AG04449 (cell line): ENCODE results near the gene CEP83.
"Not testable (repeated sequence)": the region's sequence is repeated elsewhere in the genome, so short reads cannot be mapped to it uniquely, and the experiment has no call there.

Source experiments
- CTCF ChIA-PET: fragments of 350-600 bp; formaldehyde crosslinking; extraction: SDS; loops from one replicate; lab custom pipeline; 2021; ENCODE audit warnings: antibody characterized with exemption; lab: Yijun Ruan, JAX
- POLR2A ChIA-PET: fragments of 400-600, 350-600 bp; formaldehyde crosslinking; extraction: SDS; loops from one replicate; lab custom pipeline; 2020; ENCODE audit warnings: antibody characterized with exemption, inconsistent platforms; lab: Yijun Ruan, JAX
- DNase-seq: peaks from one replicate; pipeline ENCODE4 v3.0.0-alpha.2; 2010; ENCODE audit warnings: low read depth, low spot score
- H3K4me3 ChIP-seq: 2 replicates; pipeline ENCODE4 v1.5.1; 2011; ENCODE audit warnings: low read depth, mild to moderate bottlenecking, control low read depth, low read length
- TF ChIP-seq, protein P1 (sequence below): IDR thresholded peaks from one replicate; pipeline ENCODE4 v1.5.1; 2011; ENCODE audit warnings: mild to moderate bottlenecking, moderate library complexity, low read length, control low read depth, inconsistent platforms; ENCODE audit not compliant: insufficient read depth; ENCODE audit errors: missing control alignments

The CEP83 gene

DNA sequence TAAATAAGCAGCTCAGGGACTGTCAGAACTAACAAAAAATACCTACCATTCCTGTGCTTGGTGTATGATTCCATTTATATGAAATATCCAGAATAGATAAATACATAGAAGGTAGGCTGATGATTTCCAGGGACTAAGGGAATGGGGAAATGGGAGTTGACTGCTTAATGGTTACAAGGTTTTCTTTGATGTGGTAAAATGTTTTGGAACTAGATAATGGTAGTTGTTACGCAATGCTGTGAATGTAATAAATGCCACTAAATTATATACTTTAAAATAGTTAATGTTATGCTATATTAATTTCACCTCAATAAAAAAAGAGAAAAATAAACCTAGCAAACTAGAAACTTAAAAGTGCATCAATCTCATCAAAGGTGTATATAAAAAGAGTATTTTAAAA is 41.1 kb downstream of the CEP83 start:
- TF ChIP-seq, protein P1, sequence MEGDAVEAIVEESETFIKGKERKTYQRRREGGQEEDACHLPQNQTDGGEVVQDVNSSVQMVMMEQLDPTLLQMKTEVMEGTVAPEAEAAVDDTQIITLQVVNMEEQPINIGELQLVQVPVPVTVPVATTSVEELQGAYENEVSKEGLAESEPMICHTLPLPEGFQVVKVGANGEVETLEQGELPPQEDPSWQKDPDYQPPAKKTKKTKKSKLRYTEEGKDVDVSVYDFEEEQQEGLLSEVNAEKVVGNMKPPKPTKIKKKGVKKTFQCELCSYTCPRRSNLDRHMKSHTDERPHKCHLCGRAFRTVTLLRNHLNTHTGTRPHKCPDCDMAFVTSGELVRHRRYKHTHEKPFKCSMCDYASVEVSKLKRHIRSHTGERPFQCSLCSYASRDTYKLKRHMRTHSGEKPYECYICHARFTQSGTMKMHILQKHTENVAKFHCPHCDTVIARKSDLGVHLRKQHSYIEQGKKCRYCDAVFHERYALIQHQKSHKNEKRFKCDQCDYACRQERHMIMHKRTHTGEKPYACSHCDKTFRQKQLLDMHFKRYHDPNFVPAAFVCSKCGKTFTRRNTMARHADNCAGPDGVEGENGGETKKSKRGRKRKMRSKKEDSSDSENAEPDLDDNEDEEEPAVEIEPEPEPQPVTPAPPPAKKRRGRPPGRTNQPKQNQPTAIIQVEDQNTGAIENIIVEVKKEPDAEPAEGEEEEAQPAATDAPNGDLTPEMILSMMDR: no peak
- ChIA-PET CTCF (interaction anchor here (1.2 kb wide), 1 partner anchor 47 kb away, joined by 3 read pairs; no protein-coding TSS in a partner anchor), POLR2A (no interaction called here)
- H3K4me3 ChIP-seq: no peak overlapping the region
- no peak for DNase-seq

DNA sequence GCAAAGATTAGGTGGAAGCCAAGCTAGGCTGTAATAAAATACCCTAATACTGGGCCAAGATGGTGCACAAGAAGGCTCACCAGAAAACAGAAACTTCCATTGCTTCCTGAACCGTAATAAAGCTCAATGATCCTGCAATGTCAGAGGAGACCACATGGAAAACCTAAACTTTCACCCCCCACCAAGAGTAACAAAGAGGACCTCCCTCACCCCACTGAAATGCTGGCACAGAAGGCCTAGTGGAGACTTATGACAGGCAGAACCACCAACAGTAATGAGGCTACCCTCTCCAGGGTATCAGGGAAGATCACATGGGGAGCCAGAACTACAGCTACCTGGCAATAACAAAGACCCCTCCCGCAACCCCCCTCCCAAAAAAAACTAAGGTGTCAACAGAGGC is 43.1 kb downstream of the CEP83 start:
- ChIA-PET CTCF (interaction anchor here (1.0 to 1.3 kb wide), 4 partner anchors 9 to 291 kb away, joined by 3 to 4 read pairs (median 4); no protein-coding TSS in a partner anchor), POLR2A (no interaction called here)
- DNase-seq: no peak
- TF ChIP-seq, protein P1: no peak
- H3K4me3 ChIP-seq: no peak overlapping the region

DNA sequence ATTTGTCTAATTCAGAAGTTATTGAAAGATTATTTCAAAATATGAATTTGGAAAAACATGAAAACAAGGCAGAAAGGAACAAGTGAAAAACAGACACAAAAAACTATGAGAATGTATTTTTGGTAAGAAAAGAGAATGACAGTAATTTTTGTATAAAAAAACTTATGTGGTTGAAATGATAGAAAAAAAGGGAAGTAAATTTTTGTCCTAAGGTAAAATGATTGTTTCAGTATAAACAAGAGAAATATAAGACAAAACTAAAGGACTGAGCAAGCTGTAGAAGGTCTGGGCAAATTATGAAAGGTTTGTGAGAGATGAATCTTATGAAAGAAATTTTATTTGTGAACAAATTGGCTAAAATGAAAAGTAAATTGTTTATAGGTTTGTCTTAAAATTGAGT is 44.6 kb downstream of the CEP83 start:
- POLR2A ChIA-PET: no interaction called here
- H3K4me3 ChIP-seq: no peak overlapping the region
- TF ChIP-seq, protein P1: no peak
- CTCF ChIA-PET: no interaction called here
- no peak for DNase-seq

DNA sequence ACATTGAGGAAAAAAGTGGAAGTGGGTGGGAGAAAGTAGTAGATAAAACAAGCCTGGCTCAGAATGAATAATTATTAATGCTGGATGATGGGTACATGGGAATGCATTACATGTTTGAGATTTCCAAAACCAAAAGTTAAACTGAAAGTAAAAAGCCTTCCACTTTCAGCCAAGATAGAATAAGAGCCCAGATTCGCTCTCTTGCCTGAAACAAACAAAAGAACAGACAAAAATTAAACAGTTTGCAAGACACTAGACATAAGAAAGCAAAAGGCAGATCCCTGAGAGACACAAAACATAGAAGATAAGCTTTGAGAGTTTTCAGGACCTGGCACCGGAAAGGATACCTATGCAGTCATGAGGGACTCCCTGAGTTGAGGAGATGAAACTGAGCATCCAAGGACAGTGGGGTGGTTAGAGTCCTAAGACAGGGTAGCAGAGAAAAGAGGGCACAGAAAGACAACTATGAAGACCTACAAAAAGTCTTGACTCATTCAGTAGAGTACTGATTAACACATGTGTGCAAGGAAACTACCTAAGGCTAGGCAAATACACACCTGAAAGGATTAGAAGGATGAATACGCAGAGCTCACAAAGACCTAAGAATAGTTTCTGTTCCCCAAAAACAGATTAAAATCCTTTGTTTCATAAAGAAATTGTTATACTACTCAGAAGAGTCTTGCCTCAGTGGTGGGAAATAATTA is 54.1 kb downstream of the CEP83 start:
- TF ChIP-seq, protein P1: no peak
- no peak overlapping the region for H3K4me3 ChIP-seq
- CTCF ChIA-PET: interaction anchor here (0.6 kb wide), 1 partner anchor 23 kb away, joined by 3 read pairs; no protein-coding TSS in a partner anchor
- DNase-seq: no peak
- POLR2A ChIA-PET: no interaction called here

DNA sequence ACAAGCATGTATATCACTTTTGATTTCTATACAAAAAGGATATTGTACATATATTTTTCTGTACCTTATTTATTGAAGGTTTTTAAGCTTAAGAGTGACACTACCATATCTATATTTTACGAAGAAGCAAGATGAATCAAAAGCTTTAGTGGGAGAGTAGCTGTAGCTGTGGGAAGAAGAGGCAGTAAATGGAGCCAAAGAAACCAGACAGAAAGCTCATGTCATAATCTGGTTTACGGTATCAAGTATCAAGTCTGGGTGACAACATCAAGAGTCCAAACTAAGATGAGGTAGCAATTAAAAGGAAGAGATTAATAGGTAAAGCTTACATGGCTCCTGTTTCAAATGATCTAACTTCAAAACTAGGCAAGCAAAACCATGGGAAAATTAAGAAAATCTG is 54.8 kb downstream of the CEP83 start:
- no peak overlapping the region for H3K4me3 ChIP-seq
- ChIA-PET CTCF (interaction anchor here (0.6 kb wide), 1 partner anchor 24 kb away, joined by 3 read pairs; no protein-coding TSS in a partner anchor), POLR2A (interaction anchor here (0.5 kb wide), 1 partner anchor 131 kb away, joined by 3 read pairs; no protein-coding TSS in a partner anchor)
- TF ChIP-seq, protein P1: no peak
- DNase-seq: no peak

DNA sequence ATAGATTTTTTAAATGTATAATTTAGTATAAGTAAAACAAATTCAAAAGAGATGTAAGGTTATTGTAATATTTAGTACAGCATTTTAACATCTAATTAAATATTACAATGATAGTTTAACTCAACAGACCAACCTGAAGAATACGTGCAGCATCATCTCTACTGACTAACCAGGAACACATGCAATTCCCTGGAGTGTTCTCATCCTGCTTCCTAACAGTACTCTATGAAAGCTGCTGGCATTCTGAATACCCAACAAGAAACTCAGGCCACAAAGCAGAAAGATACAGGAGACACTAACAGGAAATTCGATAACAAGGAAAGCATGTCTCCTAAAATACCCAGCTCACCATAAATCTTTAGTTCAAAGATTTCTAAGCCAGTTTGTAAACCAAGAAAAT is 58.3 kb downstream of the CEP83 start:
- CTCF ChIA-PET: no interaction called here
- H3K4me3 ChIP-seq: no peak overlapping the region
- DNase-seq: no peak
- POLR2A ChIA-PET: no interaction called here
- TF ChIP-seq, protein P1: no peak

DNA sequence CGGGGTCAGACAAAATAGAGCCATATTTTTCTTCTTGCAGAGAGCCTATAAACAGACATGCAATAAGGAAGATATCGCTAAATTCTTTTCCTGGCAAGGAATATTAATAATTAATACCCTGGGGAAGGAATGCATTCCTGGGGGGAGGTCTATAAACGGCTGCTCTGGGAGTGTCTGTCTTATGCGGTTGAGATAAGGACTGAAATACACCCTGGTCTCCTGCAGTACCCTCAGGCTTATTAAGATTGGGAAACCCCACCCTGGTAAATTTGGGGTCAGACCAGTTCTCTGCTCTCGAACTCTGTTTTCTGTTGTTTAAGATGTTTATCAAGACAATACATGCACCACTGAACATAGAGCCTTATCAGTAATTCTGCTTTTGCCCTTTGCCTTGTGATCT is 61.0 kb downstream of the CEP83 start:
- CTCF ChIA-PET, POLR2A ChIA-PET, H3K4me3 ChIP-seq, DNase-seq: not testable (repeated sequence)
